ENCODE measurements around the gene DDX23. TPM values are rescaled to one million over a fixed set of nuclear protein-coding genes. Genes with fewer than 3 reads are reported as not detected.

DDX23 gene
- polyA plus RNA-seq, 1 of the 3 experiments (the other 2 are of a cell fraction): 50.4 TPM

- CTCF ChIA-PET: interaction anchor here (1.1 to 2.2 kb wide), 4 partner anchors 8 to 174 kb away, joined by 4 to 9 read pairs (median 6); no protein-coding TSS in a partner anchor
Measured at GRCh38 chr12:48822711-48823110, 29.3 kb downstream of the DDX23 start.

More at GRCh38 chr12:48822711-48823110, 29.3 kb downstream of the DDX23 start:
- H3K4me3 ChIP-seq (ENCODE audit: low read depth in 2 of 2, low read length in 1 of 2): no peak overlapping the region
- TF ChIP-seq CHD2 (IDR thresholded peaks at IDR 0.05; ENCODE audit: low read length, partially characterized antibody) (no peak), JUND (IDR thresholded peaks at IDR 0.05) (no peak), RXRA (IDR thresholded peaks at IDR 0.05; ENCODE audit: borderline replicate concordance, low read depth) (no peak), TAF1 (IDR thresholded peaks at IDR 0.05; ENCODE audit: borderline replicate concordance, low read depth, low read length) (no peak), EP300 (IDR thresholded peaks at IDR 0.05; ENCODE audit: borderline replicate concordance in 1 of 2, low read depth in 1 of 2, low read length in 1 of 2) (no peak), TCF12 (IDR thresholded peaks at IDR 0.05) (no peak), GATA2 (CRISPR knock-in tag; IDR thresholded peaks at IDR 0.05) (no peak), RCOR1 (IDR thresholded peaks at IDR 0.05; ENCODE audit: low read length) (no peak), SIN3A (IDR thresholded peaks at IDR 0.05; ENCODE audit: borderline replicate concordance, low read depth, low read length) (no peak), IRF3 (IDR thresholded peaks at IDR 0.05; ENCODE audit: low read depth, low read length) (no peak), PBX3 (IDR thresholded peaks at IDR 0.05) (no peak), EZH2phosphoT487 (IDR thresholded peaks at IDR 0.05; ENCODE audit: borderline replicate concordance, low read depth) (no peak), CTCF (IDR thresholded peaks at IDR 0.05) (no peak)
- peaks cover 6 to 18% of the 10 kb centered on the region in 2 experiments; a peak in 3 of 4 replicates for H3K4me1 ChIP-seq (ENCODE audit: control insufficient read depth in 1 of 2, insufficient read depth in 2 of 2, low read depth in 1 of 2, low read length in 1 of 2)
- no peaks in the 10 kb centered on the region for H3F3A ChIP-seq (replicated peaks; ENCODE audit: insufficient read depth)
- no peaks in the 10 kb centered on the region for H3K27me3 ChIP-seq (ENCODE audit: insufficient read depth)
- 86% methylated on average over 2 of the region's 2 CpGs for WGBS (ENCODE audit: low lambda C conversion rate)
- H3K9me2 ChIP-seq: no peaks in the 10 kb centered on the region
- no peak overlapping the region for H3K4me2 ChIP-seq
- no peak for DNase-seq
- POLR2A ChIA-PET: no interaction called here
- no peak overlapping the region for H3K9ac ChIP-seq
- peaks cover 3 to 52% of the 10 kb centered on the region in 2 experiments for H3K36me3 ChIP-seq (replicated peaks in 1 of 2; ENCODE audit: control insufficient read depth in 1 of 2, insufficient read depth in 2 of 2, low read length in 1 of 2)
- no peaks in the 10 kb centered on the region for H3K9me3 ChIP-seq
- no peak overlapping the region for H3K27ac ChIP-seq (ENCODE audit: low read depth in 2 of 2, low read length in 1 of 2)
- peaks cover 2% of the 10 kb centered on the region; the same call in 1 of the 2 replicates for H4K20me1 ChIP-seq (ENCODE audit: insufficient read depth)
- H3K79me2 ChIP-seq (ENCODE audit: insufficient read depth): peaks cover 10% of the 10 kb centered on the region; the same call in 1 of the 2 replicates
- H2AFZ ChIP-seq (ENCODE audit: low read depth): no peak overlapping the region

Data from SK-N-SH (cell line).